ENCODE data around the gene GLIS1.

DNA sequence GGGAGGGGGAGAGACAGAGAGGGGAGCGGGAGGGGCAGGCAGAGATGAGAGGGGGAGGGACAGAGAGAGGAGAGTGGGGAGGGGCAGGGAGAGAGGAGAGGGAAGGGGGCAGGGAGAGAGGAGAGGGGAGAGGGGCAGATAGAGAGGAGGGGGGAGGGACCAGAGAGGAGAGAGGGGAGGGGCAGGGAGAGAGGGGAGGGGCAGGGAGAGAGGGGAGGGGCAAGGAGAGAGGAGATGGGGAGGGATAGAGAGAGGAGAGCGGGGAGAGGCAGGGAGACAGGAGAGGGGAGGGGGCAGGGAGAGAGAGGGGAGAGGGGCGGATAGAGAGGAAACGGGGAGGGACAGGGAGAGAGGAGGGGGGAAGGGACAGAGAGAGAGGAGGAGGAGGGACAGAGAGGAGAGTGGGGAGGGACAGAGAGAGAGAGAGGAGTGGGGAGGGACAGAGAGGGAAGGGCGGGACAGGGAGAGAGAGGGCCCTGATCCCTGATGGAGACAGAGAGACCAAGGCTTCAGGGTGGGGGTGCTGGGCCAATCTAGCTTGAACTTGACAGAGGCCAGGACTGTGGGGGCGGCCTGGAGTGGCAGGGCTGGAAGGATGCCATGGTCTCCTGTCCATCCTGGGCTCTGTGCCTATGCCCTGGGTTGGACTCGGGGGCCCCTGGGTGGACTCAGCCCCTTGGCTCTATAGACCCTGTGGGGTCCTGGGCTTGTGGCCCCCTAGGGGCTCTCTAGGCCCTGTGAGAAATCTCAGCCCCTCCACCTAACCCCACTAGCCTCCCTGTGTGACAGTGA, 236.1 kb downstream of the GLIS1 start:
- TF ChIP-seq GATA2 (IDR thresholded peaks at IDR 0.05; ENCODE audit: low read depth, low read length) = no peak
- TF ChIP-seq GATA3 (IDR thresholded peaks at IDR 0.05; ENCODE audit: low read depth, low read length) = no peak

All from SH-SY5Y (cell line).